ENCODE results near the gene C1orf159.

Gene C1orf159

DNA sequence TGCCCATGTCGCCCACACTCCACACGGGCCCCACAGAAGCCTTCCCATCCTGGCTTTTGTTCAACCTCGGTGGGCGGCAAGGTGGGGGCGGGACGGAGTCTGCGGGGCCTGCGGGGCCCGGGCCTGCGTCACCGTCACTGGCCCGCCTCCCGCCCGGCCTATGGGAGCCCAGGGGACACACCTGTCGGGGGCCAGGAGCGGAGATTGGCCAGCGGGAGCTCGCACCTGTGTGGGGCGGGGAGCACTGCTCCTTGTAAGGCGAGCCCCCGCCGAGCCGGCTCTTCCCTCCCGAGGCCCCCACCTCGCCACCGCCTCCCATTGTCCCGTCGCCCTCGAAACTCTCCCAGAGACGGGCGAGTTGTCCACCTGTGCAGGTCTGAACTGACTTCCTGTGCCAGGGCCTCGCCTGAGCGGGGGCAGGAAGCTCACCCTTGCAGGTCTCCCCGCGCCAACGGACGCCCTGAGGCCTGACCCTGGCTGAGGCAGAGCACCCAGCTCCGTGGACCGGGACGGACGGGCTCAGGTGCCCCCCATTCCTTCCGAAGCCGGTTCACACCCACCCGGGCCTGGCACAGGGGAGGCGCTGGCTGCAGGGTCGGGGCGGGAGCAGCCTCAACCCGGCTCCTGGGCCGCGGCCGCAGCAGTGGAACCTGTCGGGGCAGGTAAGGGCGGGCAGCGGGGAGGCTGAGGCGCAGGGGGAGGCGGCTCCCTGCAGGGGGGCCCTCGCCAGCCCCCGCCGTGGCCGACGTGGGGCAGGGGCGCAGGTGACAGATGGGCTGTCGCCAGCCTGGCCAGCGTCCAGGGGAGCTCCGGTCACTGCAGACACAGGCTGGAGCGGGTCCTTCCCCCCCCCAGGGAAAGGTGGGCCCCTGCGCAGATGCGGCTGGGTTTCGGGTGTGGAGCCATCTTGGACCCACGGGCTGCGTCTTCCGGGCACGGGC is 47.0 kb upstream of the C1orf159 start:
- DNase-seq (ENCODE audit: low read depth), result no peak
- no peak overlapping the region for H3K4me3 ChIP-seq (ENCODE audit: control insufficient read depth, low read depth, low read length)
- TF ChIP-seq, protein P1, sequence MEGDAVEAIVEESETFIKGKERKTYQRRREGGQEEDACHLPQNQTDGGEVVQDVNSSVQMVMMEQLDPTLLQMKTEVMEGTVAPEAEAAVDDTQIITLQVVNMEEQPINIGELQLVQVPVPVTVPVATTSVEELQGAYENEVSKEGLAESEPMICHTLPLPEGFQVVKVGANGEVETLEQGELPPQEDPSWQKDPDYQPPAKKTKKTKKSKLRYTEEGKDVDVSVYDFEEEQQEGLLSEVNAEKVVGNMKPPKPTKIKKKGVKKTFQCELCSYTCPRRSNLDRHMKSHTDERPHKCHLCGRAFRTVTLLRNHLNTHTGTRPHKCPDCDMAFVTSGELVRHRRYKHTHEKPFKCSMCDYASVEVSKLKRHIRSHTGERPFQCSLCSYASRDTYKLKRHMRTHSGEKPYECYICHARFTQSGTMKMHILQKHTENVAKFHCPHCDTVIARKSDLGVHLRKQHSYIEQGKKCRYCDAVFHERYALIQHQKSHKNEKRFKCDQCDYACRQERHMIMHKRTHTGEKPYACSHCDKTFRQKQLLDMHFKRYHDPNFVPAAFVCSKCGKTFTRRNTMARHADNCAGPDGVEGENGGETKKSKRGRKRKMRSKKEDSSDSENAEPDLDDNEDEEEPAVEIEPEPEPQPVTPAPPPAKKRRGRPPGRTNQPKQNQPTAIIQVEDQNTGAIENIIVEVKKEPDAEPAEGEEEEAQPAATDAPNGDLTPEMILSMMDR (IDR thresholded peaks at IDR 0.05; ENCODE audit: control insufficient read depth, insufficient read depth, low read depth, low read length, missing control alignments), result no peak

DNA sequence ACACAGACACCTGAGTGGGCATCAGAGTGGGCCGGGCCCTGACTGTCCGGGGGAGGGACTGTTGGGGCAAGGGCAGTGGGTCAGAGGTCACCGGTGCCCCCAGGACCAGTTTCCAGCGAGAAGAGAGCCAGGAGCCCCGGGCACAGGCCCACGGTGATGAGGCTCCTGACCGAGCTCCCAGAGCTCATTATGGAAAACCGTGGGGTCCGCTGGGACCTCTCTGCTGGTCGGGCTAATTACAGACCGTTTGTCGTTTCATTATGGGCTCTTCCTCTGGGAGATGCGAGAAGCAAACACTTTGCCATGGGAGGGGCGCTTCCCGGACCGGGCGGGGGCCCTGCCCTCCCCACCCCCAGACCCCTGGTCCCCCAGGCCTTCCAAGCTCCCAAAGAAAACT is 45.8 kb upstream of the C1orf159 start:
- H3K4me3 ChIP-seq (ENCODE audit: control insufficient read depth, low read depth, low read length), result no peak overlapping the region
- no peak for DNase-seq (ENCODE audit: low read depth)
- TF ChIP-seq, protein P1 (IDR thresholded peaks at IDR 0.05; ENCODE audit: control insufficient read depth, insufficient read depth, low read depth, low read length, missing control alignments), result no peak

DNA sequence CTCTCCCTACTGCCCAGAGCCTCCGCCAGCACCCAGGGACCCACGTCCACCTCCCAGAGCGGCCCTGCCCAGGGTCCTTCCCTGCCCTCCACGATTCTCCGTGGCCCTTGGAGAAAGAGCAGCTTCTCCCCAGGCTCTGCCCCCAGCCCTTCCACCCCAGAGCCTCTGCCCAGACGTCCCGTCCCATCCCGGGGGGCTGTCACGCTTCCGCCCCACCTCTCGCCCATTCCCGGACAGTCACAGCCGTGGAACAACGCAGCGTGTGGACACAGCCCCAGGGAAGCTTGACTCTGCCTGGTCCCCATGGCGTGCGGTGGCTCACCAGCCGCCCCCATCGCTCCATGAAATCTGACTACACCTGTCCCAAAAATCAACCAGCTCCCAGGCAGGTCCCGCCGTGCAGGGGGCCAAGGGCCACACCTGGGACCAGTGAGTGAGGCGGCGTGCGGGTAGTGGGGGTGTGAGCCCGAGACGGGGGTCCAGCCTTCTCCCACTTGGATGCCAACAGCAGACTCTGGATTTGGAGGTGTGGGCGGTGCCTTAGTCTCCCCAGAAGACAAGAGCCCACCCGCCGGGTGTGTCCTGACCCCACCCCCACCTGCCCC is 45.3 kb upstream of the C1orf159 start:
- DNase-seq (ENCODE audit: low read depth), result no peak
- H3K4me3 ChIP-seq (ENCODE audit: control insufficient read depth, low read depth, low read length), result no peak overlapping the region
- TF ChIP-seq, protein P1 (IDR thresholded peaks at IDR 0.05; ENCODE audit: control insufficient read depth, insufficient read depth, low read depth, low read length, missing control alignments), result no peak

DNA sequence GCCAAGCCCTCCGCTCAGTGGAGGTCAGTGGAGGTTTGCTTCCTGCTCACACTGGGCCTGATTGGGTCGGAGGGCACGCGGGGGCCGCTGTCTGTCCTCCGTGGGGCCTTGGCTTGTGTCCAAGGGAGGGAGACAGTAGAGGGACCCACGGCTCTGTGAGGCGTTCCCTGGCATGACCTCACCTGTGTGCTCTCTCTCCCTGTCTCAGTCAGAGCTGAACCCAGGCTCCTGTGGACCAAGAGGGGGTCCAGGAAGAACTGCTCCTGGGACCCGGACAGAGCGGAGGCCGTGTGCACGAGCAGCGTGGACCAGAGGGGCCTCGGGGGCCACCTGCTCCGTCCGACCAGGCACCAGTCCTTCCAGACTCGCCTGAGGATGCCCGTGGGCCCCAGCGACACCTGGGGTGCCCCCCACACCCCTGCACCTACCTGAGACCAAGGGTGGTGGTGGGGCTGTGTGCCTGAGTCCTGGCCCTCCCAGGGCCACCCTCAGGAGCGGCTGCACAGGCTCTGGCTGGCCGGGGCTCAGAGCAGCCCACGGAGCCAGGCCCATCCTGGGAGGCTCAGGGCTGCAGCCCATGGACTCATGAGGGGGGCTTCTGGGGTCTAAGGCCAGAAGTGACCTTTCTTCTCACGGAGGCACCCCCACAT is 44.5 kb upstream of the C1orf159 start:
- DNase-seq (ENCODE audit: low read depth), result no peak
- TF ChIP-seq, protein P1 (IDR thresholded peaks at IDR 0.05; ENCODE audit: control insufficient read depth, insufficient read depth, low read depth, low read length, missing control alignments), result no peak
- H3K4me3 ChIP-seq (ENCODE audit: control insufficient read depth, low read depth, low read length), result no peak overlapping the region

DNA sequence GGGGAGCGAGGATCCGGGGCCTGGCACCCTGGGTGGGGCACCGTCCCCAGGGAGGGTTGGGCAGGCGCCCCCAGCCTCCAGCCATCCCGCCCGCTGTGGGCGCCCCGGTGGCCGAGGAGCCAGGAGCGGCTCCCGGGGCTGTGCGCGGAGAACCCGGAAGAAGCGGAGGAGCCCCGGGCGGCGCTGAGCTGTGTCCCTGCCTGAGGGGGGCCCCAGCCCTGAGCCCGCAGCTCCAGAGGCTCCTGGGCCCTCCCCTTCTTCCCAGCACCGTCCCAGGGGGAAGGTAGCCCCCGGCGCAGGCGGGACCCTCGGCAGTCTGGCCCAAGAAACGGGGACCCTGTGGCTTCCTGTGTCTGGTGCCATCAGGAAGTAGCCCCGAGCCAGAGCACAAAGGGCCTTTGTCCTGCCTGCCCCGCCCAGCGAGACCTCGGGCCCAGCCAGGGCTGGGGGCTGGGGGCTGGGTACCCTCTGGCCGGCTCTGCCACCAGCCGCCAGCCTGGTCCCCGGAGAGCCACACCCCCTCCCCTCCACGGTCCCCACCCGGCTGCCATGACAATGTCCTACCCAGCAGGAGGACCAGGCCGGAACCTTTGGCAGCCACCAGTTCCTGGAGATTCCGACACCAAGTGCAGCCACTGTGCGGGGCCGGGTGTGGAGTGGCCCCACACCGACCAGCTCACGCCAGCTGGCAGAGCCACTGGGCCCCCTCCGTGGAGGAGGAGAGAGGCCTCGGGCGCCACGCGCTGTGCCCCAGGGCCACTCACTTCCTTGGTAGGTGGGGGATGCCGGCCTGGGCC is 42.2 kb upstream of the C1orf159 start:
- DNase-seq (ENCODE audit: low read depth), result no peak
- peak overlapping the region; percentile 55 for H3K4me3 ChIP-seq (ENCODE audit: control insufficient read depth, low read depth, low read length)
- TF ChIP-seq, protein P1 (IDR thresholded peaks at IDR 0.05; ENCODE audit: control insufficient read depth, insufficient read depth, low read depth, low read length, missing control alignments), result no peak

DNA sequence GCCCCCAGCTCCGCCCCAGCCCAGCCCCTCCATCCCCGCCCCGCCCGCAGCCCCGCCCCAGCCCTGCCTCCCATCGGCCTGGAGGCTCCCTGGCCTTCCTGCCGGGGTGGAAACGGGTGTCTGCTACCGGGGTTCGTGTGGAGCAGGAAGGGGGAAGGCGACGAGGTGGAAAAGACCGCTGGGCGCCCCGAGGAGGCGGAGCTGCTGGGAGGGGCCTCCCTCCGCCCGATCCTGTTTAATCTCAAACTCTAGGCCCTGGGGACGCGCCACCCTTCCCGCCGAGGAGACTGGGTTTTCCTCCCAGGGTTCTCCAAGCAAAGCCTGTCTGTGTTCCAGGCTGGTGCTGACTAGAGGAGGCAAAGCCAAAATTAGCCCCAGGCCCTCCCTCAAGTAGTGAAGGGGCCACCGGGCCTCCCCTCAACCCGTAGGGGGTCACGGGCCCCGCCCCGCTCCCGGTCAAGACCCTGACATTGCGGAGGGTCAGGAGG is 41.6 kb upstream of the C1orf159 start:
- H3K4me3 ChIP-seq (ENCODE audit: control insufficient read depth, low read depth, low read length), result peak overlapping the region; percentile 55
- peak; percentile 57 for DNase-seq (ENCODE audit: low read depth)
- TF ChIP-seq, protein P1 (IDR thresholded peaks at IDR 0.05; ENCODE audit: control insufficient read depth, insufficient read depth, low read depth, low read length, missing control alignments), result no peak

Data from AG09309 (cell line).